CD4-positive, alpha-beta T cell treated with Interleukin-6 for 4 hours (primary cell): ENCODE data around the gene ZNF573.
A peak's percentile ranks its signal among the peaks of the same experiment; 100 is the strongest.

Experiments used
- DNase-seq: peaks from one replicate; pipeline ENCODE4 v3.0.0-alpha.2; 2020; ENCODE audit warnings: mixed read lengths

ZNF573 gene

DNA sequence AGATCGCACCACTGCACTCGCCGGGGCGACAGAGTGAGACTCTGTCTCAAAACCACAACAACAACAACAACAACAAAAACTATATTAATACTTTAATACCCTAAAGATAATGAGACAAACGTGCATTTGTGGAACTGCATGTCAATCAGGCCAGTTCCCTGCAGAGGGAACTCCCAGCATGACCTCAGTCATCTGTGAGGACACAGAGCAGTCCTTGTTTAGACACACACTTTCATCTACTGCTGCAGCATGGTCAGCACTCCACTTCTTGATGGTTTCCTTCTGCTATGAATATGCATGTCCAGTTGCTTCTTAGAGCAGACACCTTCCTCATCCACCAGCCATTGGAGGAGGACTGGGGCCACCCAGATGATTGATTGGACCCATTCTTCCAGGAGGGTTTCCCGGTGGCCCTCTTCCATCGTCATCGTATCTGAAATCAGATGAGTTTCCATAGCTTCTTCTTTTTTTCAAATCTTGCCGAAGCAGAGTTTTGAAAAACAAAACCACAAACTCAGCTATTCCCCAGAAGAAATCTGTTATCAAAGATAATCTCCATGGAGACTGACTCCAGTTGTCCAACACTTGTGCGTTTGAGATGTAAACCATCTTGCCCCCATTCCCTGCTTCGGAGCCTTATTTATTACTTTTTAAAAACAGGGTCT is 86.3 kb downstream of the ZNF573 start:
- DNase-seq: no peak

DNA sequence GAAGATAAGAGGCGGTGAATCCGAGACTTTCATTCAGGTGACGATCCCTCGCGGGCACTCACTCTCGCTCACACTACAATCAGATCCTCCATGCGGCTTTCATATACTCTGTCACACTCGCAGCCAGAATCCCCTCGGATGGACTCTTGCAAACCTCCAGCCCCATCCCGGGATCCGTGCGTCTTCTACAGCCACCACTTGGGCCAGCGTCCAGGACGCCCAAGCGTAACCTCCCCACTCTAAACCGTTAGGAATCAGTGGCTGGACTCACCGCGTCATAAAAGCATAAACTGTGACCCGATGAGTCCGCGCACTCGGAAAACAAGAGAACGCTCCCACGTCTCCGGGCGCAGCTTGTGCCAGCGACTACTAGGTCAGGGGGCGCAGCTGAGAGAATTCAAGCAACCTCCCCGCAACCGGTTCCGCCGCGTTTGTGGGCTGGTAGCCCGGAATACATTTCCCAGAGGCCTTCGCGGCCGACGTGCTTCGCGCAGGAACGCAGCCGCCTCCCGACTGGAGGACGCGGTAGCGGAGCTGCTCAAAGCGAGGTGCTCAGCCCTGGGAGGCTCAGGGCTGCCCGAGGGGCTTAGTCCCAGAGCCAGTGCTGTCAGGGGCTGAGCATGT is 87.4 kb downstream of the ZNF573 start:
- DNase-seq: peak; percentile 89
